ENCODE measurements around the gene ETS1.
A peak's percentile ranks its signal among the peaks of the same experiment; 100 is the strongest.

ETS1 gene

DNA sequence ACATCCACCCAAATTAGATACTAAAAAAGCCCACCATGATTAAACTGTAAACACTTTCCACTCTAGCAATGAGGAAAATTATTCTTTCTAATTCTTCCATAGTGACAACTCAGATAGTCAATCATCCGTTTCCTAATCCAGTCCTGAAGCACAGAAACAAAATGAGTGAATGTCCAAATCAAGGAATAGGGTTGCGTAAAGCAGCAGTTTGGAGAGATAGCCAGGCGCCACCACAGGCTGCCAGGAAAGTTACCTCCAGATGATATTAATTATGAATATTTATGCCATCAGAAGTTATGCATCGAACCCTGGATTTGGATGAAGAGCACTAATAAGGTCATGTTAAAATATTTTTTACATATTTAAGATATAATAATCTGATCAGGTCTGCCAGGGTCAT is 63.2 kb downstream of the ETS1 start:
- TF ChIP-seq, protein P1, sequence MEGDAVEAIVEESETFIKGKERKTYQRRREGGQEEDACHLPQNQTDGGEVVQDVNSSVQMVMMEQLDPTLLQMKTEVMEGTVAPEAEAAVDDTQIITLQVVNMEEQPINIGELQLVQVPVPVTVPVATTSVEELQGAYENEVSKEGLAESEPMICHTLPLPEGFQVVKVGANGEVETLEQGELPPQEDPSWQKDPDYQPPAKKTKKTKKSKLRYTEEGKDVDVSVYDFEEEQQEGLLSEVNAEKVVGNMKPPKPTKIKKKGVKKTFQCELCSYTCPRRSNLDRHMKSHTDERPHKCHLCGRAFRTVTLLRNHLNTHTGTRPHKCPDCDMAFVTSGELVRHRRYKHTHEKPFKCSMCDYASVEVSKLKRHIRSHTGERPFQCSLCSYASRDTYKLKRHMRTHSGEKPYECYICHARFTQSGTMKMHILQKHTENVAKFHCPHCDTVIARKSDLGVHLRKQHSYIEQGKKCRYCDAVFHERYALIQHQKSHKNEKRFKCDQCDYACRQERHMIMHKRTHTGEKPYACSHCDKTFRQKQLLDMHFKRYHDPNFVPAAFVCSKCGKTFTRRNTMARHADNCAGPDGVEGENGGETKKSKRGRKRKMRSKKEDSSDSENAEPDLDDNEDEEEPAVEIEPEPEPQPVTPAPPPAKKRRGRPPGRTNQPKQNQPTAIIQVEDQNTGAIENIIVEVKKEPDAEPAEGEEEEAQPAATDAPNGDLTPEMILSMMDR (IDR thresholded peaks at IDR 0.05; ENCODE audit: borderline replicate concordance, insufficient read depth, low read depth, low read length) = no peak
- H3K4me3 ChIP-seq (ENCODE audit: low read depth, low read length) = no peak overlapping the region

DNA sequence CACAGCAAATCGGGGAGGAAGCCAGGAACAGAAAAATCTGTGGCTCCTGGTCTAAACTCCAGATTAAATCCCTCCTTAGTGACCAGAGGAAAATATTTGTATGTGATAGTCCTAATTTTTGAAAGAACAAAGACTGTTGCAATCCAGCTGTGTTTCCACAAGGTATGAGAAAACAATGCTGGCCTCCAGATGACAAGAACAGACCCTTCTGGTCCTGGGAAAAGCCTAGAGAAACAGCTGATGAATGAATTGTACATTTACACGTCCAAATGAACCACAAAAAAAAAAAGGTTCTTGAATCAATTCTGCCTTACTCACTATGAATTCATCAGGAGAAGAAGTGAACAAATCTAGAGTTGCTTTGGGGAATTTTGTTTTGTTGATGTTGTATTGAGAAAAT is 63.7 kb downstream of the ETS1 start:
- TF ChIP-seq, protein P1 (IDR thresholded peaks at IDR 0.05; ENCODE audit: borderline replicate concordance, insufficient read depth, low read depth, low read length) = no peak
- H3K4me3 ChIP-seq (ENCODE audit: low read depth, low read length) = no peak overlapping the region

DNA sequence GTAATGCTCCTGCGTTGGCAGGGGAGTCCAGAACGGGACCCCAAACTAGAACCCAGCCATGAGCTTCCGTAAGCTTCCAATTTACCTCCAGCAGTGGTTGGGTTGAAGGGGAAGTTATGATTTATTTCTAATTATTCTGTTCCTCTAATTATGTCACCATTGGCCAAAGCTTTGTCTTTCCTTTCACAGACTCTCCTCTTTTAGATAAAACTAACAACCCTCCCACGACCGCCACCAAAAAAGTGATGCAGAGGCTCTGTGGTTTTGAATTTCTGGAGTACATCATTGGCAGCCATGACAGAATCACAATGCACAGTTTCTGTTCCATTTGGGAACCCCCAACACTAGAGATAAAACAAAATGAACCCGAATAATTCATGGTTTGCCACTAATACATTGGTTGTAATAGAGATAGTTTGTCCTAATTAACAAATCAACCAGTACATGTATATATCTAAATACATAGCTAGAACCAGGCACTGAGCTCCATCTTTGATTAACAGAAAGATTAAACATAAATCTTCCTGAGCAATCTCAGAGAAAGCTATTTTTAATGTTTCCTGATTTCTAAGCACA is 64.3 kb downstream of the ETS1 start:
- H3K4me3 ChIP-seq (ENCODE audit: low read depth, low read length) = peak overlapping the region; percentile 93

DNA sequence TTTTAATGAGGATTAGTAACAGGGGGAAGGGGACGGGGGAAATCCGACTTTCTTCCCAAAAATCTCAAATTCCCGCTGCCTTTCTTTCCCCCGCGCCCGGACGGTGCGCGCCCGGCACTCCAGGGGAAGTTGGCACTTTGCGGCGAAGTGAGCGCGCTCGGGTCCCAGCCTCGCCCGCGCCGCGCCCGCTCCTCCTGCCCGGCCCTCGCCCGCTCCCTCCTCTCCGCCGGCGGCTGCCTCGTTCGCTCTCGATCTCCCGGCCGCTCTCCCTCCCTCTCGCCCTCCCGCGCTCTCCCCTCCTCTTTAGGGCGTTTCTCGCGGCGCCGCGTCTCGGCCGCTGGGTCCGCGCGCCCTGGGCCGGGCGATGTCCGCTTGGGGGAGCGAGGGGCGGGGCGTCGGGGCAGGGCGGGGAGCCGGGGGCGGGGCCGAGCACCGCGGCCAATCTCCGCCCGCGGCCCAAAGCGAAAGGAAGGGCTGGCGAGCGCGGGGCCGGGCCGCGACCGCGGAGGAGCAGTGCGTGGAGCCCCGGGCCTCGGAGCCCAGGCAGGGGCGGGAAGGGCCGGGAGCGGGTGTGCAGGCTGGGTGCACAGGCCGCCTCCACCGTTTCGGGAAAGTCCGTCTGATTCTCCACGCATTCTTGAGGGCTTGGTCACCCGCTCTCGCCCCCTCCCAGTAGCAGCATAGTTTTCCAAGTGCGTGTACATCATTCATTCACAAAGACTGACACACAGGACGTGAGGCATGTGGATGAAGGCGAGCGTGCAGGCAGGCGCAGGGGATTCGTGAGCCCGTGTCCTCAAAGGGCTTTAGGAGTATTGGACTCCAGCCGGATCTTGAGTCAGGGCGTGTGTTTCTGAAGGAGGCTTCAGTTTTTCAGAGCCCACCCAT is 65.1 kb downstream of the ETS1 start:
- peak overlapping the region; percentile 93 for H3K4me3 ChIP-seq (ENCODE audit: low read depth, low read length)
- TF ChIP-seq, protein P1 (IDR thresholded peaks at IDR 0.05; ENCODE audit: borderline replicate concordance, insufficient read depth, low read depth, low read length) = no peak

More for the DNA sequence above, 64.3 kb downstream of the ETS1 start:
- TF ChIP-seq, protein P1 (IDR thresholded peaks at IDR 0.05; ENCODE audit: borderline replicate concordance, insufficient read depth, low read depth, low read length) = no peak

DNA sequence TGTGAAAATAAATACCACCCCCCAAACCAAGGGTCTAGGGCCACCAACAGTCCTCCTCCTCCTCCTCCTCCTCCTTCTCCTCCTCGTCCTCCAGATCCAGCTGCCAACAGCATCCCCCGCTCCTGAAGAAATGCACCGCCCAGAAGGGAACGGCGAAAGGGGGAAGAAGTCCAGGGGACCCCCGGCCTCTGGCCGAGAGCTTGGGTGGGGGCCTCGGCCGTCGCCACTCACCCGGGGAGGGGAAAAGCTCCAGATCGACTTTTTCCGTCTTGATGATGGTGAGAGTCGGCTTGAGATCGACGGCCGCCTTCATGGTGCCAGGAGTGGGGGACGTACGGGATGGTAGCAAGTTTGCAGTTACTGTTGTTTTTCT is 65.7 kb downstream of the ETS1 start:
- peak overlapping the region; percentile 93 for H3K4me3 ChIP-seq (ENCODE audit: low read depth, low read length)
- TF ChIP-seq, protein P1 (IDR thresholded peaks at IDR 0.05; ENCODE audit: borderline replicate concordance, insufficient read depth, low read depth, low read length) = no peak

DNA sequence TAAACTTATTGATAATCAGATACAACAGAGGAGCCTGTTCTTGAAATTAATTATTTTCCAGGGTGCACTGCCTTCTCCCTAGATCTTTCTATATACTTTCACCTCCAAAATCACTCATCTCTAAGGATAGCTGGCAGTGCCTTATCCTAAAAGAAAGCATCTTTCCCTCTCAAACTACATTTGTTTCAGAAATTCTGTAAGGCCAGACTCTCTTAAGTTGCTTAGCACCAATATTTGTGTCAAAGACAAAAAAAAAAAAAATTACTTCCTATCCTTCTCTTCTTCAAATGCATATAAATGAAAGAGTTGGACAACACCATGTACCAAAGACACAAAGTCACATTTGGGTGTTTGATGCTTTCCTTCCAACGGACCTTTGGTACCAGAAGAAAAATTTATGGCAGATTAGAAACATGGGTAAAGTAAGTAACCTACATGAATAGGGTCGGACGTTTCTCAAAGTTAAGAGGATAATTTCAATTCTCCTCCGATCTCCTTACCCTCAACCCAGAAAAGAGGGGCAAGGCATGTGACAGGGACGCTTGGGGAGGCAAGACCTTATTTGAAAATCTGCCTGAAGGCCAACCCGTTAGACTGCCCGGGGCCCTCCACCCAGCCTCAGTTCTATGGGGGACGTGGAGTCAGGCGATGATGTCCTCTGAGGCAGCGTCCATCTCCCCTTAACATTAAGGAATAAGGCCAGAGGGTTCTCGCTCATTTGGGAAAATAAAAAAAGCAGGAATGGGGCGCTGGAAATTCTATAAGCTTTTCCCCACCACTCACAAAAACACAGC is 66.3 kb downstream of the ETS1 start:
- H3K4me3 ChIP-seq (ENCODE audit: low read depth, low read length) = peak overlapping the region; percentile 93
- TF ChIP-seq, protein P1 (IDR thresholded peaks at IDR 0.05; ENCODE audit: borderline replicate concordance, insufficient read depth, low read depth, low read length) = no peak

Measured in GM12875 (cell line).